ENCODE data around the gene ADPRHL1. TPM values are rescaled to one million over a fixed set of nuclear protein-coding genes. Genes with fewer than 3 reads are reported as not detected.

Gene ADPRHL1
- total RNA-seq, 3 donors from 2014 or later (not counting 1 experiment from before 2014, with no cell fraction given) = 0.56 to 0.93 (median 0.72) TPM

- no peak for TF ChIP-seq CTCF (IDR thresholded peaks at IDR 0.05)
- Mint-ChIP-seq H3K4me3 (peak overlapping the region; percentile 80), H3K9me3 (no peaks in the 10 kb centered on the region), H3K36me3 (no peaks in the 10 kb centered on the region), H3K27me3 (ENCODE audit: low read depth in 2 of 2) (no peaks in the 10 kb centered on the region), H3K27ac (no peak overlapping the region), H3K4me1 (peaks cover 38 to 43% of the 10 kb centered on the region in 2 donors)
- peaks cover 24% of the 10 kb centered on the region for H3K4me1 ChIP-seq (ENCODE audit: control insufficient read depth, insufficient read depth, low read length)
- no peaks in the 10 kb centered on the region for H3K27me3 ChIP-seq (ENCODE audit: control insufficient read depth, insufficient read depth, low read length)
- H3K9me3 ChIP-seq (ENCODE audit: control insufficient read depth, insufficient read depth, low read length) = no peaks in the 10 kb centered on the region
- intact Hi-C loops (cut with micrococcal nuclease) = no loop called here
- H3K4me3 ChIP-seq (ENCODE audit: low read length) = no peak overlapping the region
- H3K27ac ChIP-seq (ENCODE audit: low read length) = no peak overlapping the region
- DNase-seq = no peak
- no peak for ATAC-seq
- 67% methylated on average over 3 of the region's 3 CpGs for WGBS (ENCODE audit: insufficient coverage)
- H3K36me3 ChIP-seq (ENCODE audit: control insufficient read depth, insufficient read depth, low read length) = peaks cover under 1% of the 10 kb centered on the region
Observed at GRCh38 chr13:113488283-113488682, 35.0 kb upstream of the ADPRHL1 start.

- Mint-ChIP-seq H3K4me1 (peaks cover 31 to 37% of the 10 kb centered on the region in 2 donors), H3K9me3 (no peaks in the 10 kb centered on the region), H3K36me3 (no peaks in the 10 kb centered on the region), H3K4me3 (no peak overlapping the region), H3K27ac (no peak overlapping the region), H3K27me3 (ENCODE audit: low read depth in 2 of 2) (no peaks in the 10 kb centered on the region)
- DNase-seq (no peak), ATAC-seq (no peak)
- no peaks in the 10 kb centered on the region for H3K9me3 ChIP-seq (ENCODE audit: control insufficient read depth, insufficient read depth, low read length)
- H3K36me3 ChIP-seq (ENCODE audit: control insufficient read depth, insufficient read depth, low read length) = peaks cover 2% of the 10 kb centered on the region
- H3K4me1 ChIP-seq (ENCODE audit: control insufficient read depth, insufficient read depth, low read length) = peaks cover 19% of the 10 kb centered on the region
- H3K27ac ChIP-seq (ENCODE audit: low read length) = no peak overlapping the region
- no peak for TF ChIP-seq CTCF (IDR thresholded peaks at IDR 0.05)
- no peaks in the 10 kb centered on the region for H3K27me3 ChIP-seq (ENCODE audit: control insufficient read depth, insufficient read depth, low read length)
- intact Hi-C loops (cut with micrococcal nuclease) = no loop called here
- no peak overlapping the region for H3K4me3 ChIP-seq (ENCODE audit: low read length)
- 90% methylated on average over 2 of the region's 4 CpGs for WGBS (ENCODE audit: insufficient coverage)
Observed at GRCh38 chr13:113486698-113487097, 33.4 kb upstream of the ADPRHL1 start.

- no peak overlapping the region for H3K27ac ChIP-seq (ENCODE audit: low read length)
- H3K4me3 ChIP-seq (ENCODE audit: low read length) = no peak overlapping the region
- H3K4me3 Mint-ChIP-seq = no peak overlapping the region
- intact Hi-C loops (cut with micrococcal nuclease) = no loop called here
- no peak overlapping the region for H3K27ac Mint-ChIP-seq
- H3K36me3 Mint-ChIP-seq = no peaks in the 10 kb centered on the region
- no peaks in the 10 kb centered on the region for H3K27me3 ChIP-seq (ENCODE audit: control insufficient read depth, insufficient read depth, low read length)
- no peak for DNase-seq
- 98% methylated on average over 9 of the region's 13 CpGs for WGBS (ENCODE audit: insufficient coverage)
- no peaks in the 10 kb centered on the region for H3K9me3 ChIP-seq (ENCODE audit: control insufficient read depth, insufficient read depth, low read length)
- TF ChIP-seq CTCF (IDR thresholded peaks at IDR 0.05) = no peak
- no peaks in the 10 kb centered on the region for H3K27me3 Mint-ChIP-seq (ENCODE audit: low read depth in 2 of 2)
- peaks cover 28 to 32% of the 10 kb centered on the region in 2 donors for H3K4me1 Mint-ChIP-seq
- H3K4me1 ChIP-seq (ENCODE audit: control insufficient read depth, insufficient read depth, low read length) = peaks cover 13% of the 10 kb centered on the region
- no peak for ATAC-seq
- peaks cover 2% of the 10 kb centered on the region for H3K36me3 ChIP-seq (ENCODE audit: control insufficient read depth, insufficient read depth, low read length)
- no peaks in the 10 kb centered on the region for H3K9me3 Mint-ChIP-seq
Observed at GRCh38 chr13:113485545-113485944, 32.3 kb upstream of the ADPRHL1 start.

All from natural killer cell (primary cell).